ENCODE data around the gene CLDN2. TPM values are rescaled to one million over a fixed set of nuclear protein-coding genes. Genes with fewer than 3 reads are reported as not detected.

Gene CLDN2
- total and polyA plus RNA-seq, 2 of the 13 experiments (the other 11 are each of a cell fraction or from before 2014, with no cell fraction given) = 1.3 to 1.5 TPM

- H2AFZ ChIP-seq (ENCODE audit: low read length) = no peak overlapping the region
- DNase-seq (ENCODE audit: low spot score) = no peak
- no peak overlapping the region for H3K9ac ChIP-seq (ENCODE audit: insufficient read depth, low read depth, low read length)
- H3K9me3 ChIP-seq (ENCODE audit: low read length) = no peaks in the 10 kb centered on the region
- peaks cover 30% of the 10 kb centered on the region for H3K4me1 ChIP-seq (ENCODE audit: insufficient read depth, low read length)
- WGBS (ENCODE audit: low lambda C conversion rate) = 100% methylated on average over 1 of the region's 1 CpG
- H3K79me2 ChIP-seq (ENCODE audit: insufficient read depth, low read length) = no peaks in the 10 kb centered on the region
- intact Hi-C loops (cut with micrococcal nuclease; ENCODE audit: unreplicated experiment) (no loop called here), in situ Hi-C loops (cut with HindIII; ENCODE audit: extremely low pct_ligation_motif_present, low pct_unique_long_range_greater_than_20kb) (no loop called here)
- no peak for FAIRE-seq
- no peak overlapping the region for H3K4me3 ChIP-seq (replicated peaks in 1 of 3; ENCODE audit: insufficient read depth in 1 of 3, low read depth in 2 of 3, low read length in 3 of 3)
- ChIA-PET POLR2A (interaction anchor here (1.8 kb wide), 1 partner anchor 33 kb away, joined by 5 read pairs; the partner anchor contains the start of gene RIPPLY1), CTCF (ENCODE audit: low intra/inter-chr PET ratio, low total read pairs) (no interaction called here)
- H3K27ac ChIP-seq (ENCODE audit: extremely low read length, insufficient read depth, low read length) = no peak overlapping the region
- no TSS peak for BruUV-seq (replicated peaks)
- H4K20me1 ChIP-seq (ENCODE audit: insufficient read depth, low read length) = no peaks in the 10 kb centered on the region
- ATAC-seq = no peak
- no peaks in the 10 kb centered on the region for H3K27me3 ChIP-seq (ENCODE audit: control insufficient read depth in 1 of 2, insufficient read depth in 2 of 2, low read length in 2 of 2)
- TF ChIP-seq TMF1 (CRISPR knock-in tag; IDR thresholded peaks at IDR 0.05; ENCODE audit: low read depth) = no peak
- no peak for TF ChIP-seq JUND (CRISPR knock-in tag; IDR thresholded peaks at IDR 0.05)
- TF ChIP-seq RBM22 (optimal IDR thresholded peaks at IDR 0.05; ENCODE audit: low read length) = no peak
- no peak for TF ChIP-seq SP4 (CRISPR knock-in tag; IDR thresholded peaks at IDR 0.05)
- TF ChIP-seq ZSCAN30 (CRISPR knock-in tag; IDR thresholded peaks at IDR 0.05) = no peak
- H3K36me3 ChIP-seq (replicated peaks in 1 of 2; ENCODE audit: control insufficient read depth in 1 of 2, insufficient read depth in 2 of 2, low read length in 2 of 2) = no peaks in the 10 kb centered on the region
- H3K4me2 ChIP-seq (ENCODE audit: low read depth, low read length) = no peak overlapping the region
Measured at GRCh38 chrX:106936246-106936645, 16.0 kb downstream of the CLDN2 start.

GRCh38 chrX:106939566-106939965 is 19.4 kb downstream of the CLDN2 start:
- 87% methylated on average over 3 of the region's 3 CpGs for whole genome bisulfite sequencing (ENCODE audit: low lambda C conversion rate)
- Histone ChIP-seq H3K4me1 (ENCODE audit: insufficient read depth, low read length) (no peaks in the 10 kb centered on the region; the same call in 1 of the 2 replicates), H3K4me3 (replicated peaks in 1 of 3; ENCODE audit: insufficient read depth in 1 of 3, low read depth in 2 of 3, low read length in 3 of 3) (no peak overlapping the region), H3K79me2 (ENCODE audit: insufficient read depth, low read length) (no peaks in the 10 kb centered on the region), H2AFZ (ENCODE audit: low read length) (no peak overlapping the region), H3K4me2 (ENCODE audit: low read depth, low read length) (no peak overlapping the region), H3K9ac (ENCODE audit: insufficient read depth, low read depth, low read length) (no peak overlapping the region), H4K20me1 (ENCODE audit: insufficient read depth, low read length) (no peaks in the 10 kb centered on the region), H3K36me3 (replicated peaks in 1 of 2; ENCODE audit: control insufficient read depth in 1 of 2, insufficient read depth in 2 of 2, low read length in 2 of 2) (0 out of 5 replicates have a peak, but pooled peaks cover 0 to 7% of the 10 kb centered on the region in 2 experiments), H3K9me3 (ENCODE audit: low read length) (no peaks in the 10 kb centered on the region), H3K27ac (ENCODE audit: extremely low read length, insufficient read depth, low read length) (no peak overlapping the region), H3K27me3 (ENCODE audit: control insufficient read depth in 1 of 2, insufficient read depth in 2 of 2, low read length in 2 of 2) (no peaks in the 10 kb centered on the region)
- BruUV-seq (replicated peaks) = no TSS peak
- no peak for DNase-seq (ENCODE audit: low spot score)
- intact Hi-C loops (cut with micrococcal nuclease; ENCODE audit: unreplicated experiment) (no loop called here), in situ Hi-C loops (cut with HindIII; ENCODE audit: extremely low pct_ligation_motif_present, low pct_unique_long_range_greater_than_20kb) (no loop called here)
- FAIRE-seq = no peak
- ChIA-PET CTCF (ENCODE audit: low intra/inter-chr PET ratio, low total read pairs) (no interaction called here), POLR2A (no interaction called here)
- TF ChIP-seq CHCHD3 (CRISPR knock-in tag; IDR thresholded peaks at IDR 0.05) (no peak), ZNF737 (CRISPR knock-in tag; IDR thresholded peaks at IDR 0.05; ENCODE audit: borderline replicate concordance) (no peak), SRF (IDR thresholded peaks at IDR 0.05; ENCODE audit: low read depth, low read length) (no peak), HNF4G (IDR thresholded peaks at IDR 0.05; ENCODE audit: borderline replicate concordance, low read depth, low read length) (no peak), HNF4G (CRISPR knock-in tag; IDR thresholded peaks at IDR 0.05; ENCODE audit: borderline replicate concordance, low read depth) (no peak), ZNF562 (CRISPR knock-in tag; IDR thresholded peaks at IDR 0.05; ENCODE audit: borderline replicate concordance) (no peak), ZSCAN30 (CRISPR knock-in tag; IDR thresholded peaks at IDR 0.05) (no peak), NFKB2 (CRISPR knock-in tag; IDR thresholded peaks at IDR 0.05; ENCODE audit: borderline replicate concordance) (no peak), JUND (CRISPR knock-in tag; IDR thresholded peaks at IDR 0.05) (no peak), FIP1L1 (IDR thresholded peaks at IDR 0.05; ENCODE audit: borderline replicate concordance, insufficient read depth, low read depth, low read length) (no peak), AKAP8 (CRISPR knock-in tag; IDR thresholded peaks at IDR 0.05) (no peak), ZNF383 (CRISPR knock-in tag; IDR thresholded peaks at IDR 0.05; ENCODE audit: borderline replicate concordance) (no peak), RXRA (CRISPR knock-in tag; IDR thresholded peaks at IDR 0.05) (no peak), MTA3 (CRISPR knock-in tag; IDR thresholded peaks at IDR 0.05) (no peak), ZFP36L1 (CRISPR knock-in tag; IDR thresholded peaks at IDR 0.05) (no peak)
- ATAC-seq = no peak

Data from HepG2 (cell line).